WI38 (cell line): ENCODE results near the gene CFAP70.

Source experiments
- H3K4me3 ChIP-seq: 2 replicates; pipeline ENCODE4 v1.5.1; 2011; ENCODE audit warnings: low read depth, mild to moderate bottlenecking, control low read depth, low read length
- CTCF ChIP-seq: IDR thresholded peaks from 2 replicates; pipeline ENCODE4 v1.5.1; 2012; ENCODE audit warnings: low read depth, mild to moderate bottlenecking, control low read depth, low read length

Gene CFAP70

DNA sequence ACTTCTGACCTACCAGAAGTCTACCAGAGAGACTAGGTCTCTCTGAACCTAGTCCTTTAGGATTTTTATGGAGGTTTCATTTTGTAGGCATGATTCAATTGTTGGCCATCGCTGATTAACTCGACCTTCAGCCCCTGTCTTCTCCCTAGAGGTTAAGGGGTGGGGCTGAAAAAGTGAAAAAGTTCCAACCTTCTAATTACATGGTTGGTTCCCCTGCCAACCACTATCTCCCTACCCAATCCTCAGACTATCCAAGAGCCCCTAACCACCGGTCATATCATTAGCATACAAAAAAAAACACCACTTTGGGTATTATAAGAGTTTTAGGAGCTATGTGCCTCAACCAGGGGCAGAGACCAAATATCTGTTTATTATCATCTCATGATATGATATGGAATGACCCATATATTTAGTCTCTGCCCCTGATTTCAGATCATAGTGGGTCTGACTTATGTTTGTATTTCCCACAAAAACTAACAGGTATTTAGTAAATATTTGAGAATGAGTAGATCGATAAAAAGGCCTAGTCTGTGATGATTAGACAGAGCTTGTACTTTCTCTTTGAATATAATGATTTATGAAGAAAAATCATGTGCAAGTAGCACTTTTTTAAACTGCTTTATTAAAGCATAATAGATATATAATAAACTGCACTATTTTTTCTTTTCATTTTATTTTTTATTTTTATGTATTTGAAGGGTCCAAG, 147.4 kb downstream of the CFAP70 start:
- TF ChIP-seq CTCF: no peak

DNA sequence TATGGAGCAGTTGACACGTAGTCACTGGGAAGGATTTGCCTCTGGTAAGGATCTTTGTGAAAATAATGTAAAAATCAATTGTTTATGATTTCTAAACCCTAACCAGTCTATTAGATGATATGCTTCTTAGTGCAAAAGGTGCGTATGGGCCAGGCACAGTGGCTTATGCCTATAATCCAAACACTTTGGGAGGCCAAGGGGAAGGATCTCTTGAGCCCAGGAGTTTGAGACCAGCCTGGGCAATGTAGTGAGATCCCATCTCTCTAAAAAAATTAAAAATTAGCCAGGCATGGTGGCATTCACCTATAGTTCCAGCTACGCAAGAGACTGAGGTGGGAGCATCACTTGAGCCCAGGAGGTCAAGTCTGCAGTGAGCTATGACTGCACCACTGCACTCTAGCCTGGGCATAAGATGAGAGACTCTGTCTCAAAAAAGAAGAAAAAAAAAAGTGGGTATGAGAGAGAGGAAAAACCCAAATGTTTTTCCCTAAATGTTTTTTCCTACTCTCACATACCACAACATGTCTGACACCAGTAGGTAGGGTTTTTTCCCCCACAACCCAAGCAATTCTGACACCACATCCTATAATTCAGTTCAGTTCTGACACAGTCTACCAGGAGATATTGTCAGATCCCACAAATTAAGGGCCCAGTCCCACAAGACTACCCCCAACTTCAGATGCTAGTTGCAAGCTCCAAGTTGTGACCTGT, 148.1 kb downstream of the CFAP70 start:
- TF ChIP-seq CTCF: no peak
- H3K4me3 ChIP-seq: no peak overlapping the region

More for the DNA sequence above, 147.4 kb downstream of the CFAP70 start:
- H3K4me3 ChIP-seq: no peak overlapping the region

DNA sequence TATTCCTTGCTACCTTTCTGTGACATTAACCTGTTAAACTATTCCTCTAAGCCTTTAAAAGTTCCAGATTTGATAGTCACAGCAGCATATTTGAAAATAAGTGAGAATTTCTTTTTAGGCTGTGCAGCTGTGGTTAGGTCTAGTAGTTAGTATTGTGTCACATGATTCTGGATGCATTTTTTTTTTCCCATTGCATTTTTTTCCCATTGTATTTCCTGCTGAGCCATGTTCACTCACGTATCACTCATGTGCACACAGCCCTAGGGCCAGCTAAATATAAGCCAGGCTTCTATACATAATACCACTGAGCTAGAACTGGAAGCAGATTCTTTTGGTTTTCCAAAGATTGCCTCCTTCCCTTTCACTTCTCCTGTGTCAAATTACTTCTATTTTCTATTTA, 149.0 kb downstream of the CFAP70 start:
- no peak for TF ChIP-seq CTCF
- H3K4me3 ChIP-seq: no peak overlapping the region

- H3K4me3 ChIP-seq: no peak overlapping the region
- no peak for TF ChIP-seq CTCF
Measured at GRCh38 chr10:73207883-73208282, 150.8 kb downstream of the CFAP70 start.

DNA sequence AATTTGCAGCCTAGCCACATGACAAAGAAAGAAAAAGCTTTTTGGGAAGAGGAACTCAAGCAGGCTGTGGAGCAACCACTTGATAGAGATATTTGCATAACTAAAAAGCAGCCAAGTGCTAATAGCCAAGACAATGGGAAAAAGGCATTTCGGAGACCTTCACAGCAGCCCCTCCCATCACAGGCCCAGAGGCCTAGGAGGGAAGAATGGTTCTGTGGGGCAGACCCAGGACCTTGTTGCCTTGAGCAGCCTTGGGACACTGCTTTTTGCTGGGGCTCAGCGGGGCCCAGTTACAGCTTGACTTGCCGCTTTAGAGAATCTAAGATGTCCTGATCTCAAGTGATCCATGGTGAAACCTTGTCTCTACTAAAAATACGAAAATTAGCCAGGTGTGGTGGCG, 152.3 kb downstream of the CFAP70 start:
- no peak for TF ChIP-seq CTCF
- H3K4me3 ChIP-seq: no peak overlapping the region

DNA sequence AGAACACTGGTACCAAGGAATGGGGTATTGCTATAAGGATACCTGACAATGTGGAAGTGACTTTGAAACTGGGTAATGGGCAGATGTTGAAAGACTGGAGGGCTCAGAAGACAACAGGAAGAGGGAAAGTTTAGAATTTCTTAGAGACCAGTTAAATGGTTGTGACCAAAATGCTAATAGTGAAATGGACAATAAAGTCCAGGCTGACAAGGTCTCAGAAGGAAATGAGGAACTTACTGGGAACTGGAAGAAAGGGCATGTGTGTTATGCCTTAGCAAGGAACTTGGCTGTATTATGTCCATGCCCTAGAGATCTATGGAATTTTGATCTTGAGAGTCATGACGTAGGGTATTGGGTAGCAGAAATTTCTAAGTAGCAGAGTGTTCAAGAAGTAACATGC, 152.8 kb downstream of the CFAP70 start:
- TF ChIP-seq CTCF: no peak

GRCh38 chr10:73205081-73205480, 153.6 kb downstream of the CFAP70 start:
- no peak for TF ChIP-seq CTCF
- H3K4me3 ChIP-seq: no peak overlapping the region

More for the DNA sequence above, 152.8 kb downstream of the CFAP70 start:
- H3K4me3 ChIP-seq: no peak overlapping the region
